ENCODE results near the gene CSH2. TPM values are rescaled to one million over a fixed set of nuclear protein-coding genes. Genes with fewer than 3 reads are reported as not detected.
"Not testable (repeated sequence)": the region's sequence is repeated elsewhere in the genome, so short reads cannot be mapped to it uniquely, and the experiment has no call there.

CSH2 gene
- total RNA-seq, 1 experiment from 2014 or later: not detected

DNA sequence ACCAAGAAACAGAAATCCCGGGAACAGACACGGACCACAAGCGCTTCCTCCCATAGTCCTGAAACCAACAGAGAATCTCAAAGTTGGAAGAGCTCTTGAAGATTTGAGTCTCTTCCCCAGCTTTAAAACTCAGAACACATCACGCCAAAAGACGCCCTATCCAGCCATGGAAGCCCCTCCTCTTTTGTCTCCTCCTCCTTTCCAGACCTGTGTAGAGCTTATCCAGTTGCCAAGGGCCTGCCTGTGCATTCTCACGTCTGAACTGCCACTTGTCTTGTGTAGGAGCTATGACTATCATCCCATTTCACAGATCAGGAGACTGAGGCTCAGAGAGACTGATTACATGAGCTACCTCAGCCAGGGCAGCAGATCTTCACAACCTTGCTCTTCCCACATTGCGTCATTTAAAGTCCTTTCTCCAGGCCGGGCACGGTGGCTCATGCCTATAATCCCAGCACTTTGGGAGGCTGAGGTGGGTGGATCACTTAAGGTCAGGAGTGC, 9.2 kb upstream of the CSH2 start:
- not testable (repeated sequence) for H3K27ac Mint-ChIP-seq; H3K9me3 Mint-ChIP-seq; H3K4me3 Mint-ChIP-seq; H3K27me3 ChIP-seq (ENCODE audit: insufficient read depth, low read length); H3K79me1 ChIP-seq (ENCODE audit: insufficient read depth, low read depth, low read length, poor library complexity, severe bottlenecking); H3T11ph ChIP-seq (ENCODE audit: low read length); H3K23me2 ChIP-seq (ENCODE audit: insufficient read length, low read depth, low read length, poor library complexity, severe bottlenecking); H3K14ac ChIP-seq (ENCODE audit: insufficient read depth, low read length); H4K91ac ChIP-seq (ENCODE audit: insufficient read length, low read depth, low read length); H3K9ac ChIP-seq (ENCODE audit: extremely low read depth, insufficient read length, low read length); H3K4ac ChIP-seq (ENCODE audit: low read depth, low read length); H3K27ac ChIP-seq (ENCODE audit: insufficient read length, low read depth, low read length); H2BK120ac ChIP-seq (ENCODE audit: low read depth, low read length, poor library complexity, severe bottlenecking); H3K27me3 Mint-ChIP-seq (ENCODE audit: low read depth); H3K56ac ChIP-seq (ENCODE audit: insufficient read length, low read depth, low read length); H2BK5ac ChIP-seq (ENCODE audit: insufficient read length, low read length); H4K8ac ChIP-seq (replicated peaks; ENCODE audit: insufficient read length, low read depth, low read length); DNase-seq; H2BK15ac ChIP-seq (ENCODE audit: low read depth, low read length); H3K9me3 ChIP-seq (ENCODE audit: control insufficient read depth, low read depth, low read length); H3K23ac ChIP-seq (ENCODE audit: insufficient read length, low read depth, low read length); H2AFZ ChIP-seq (ENCODE audit: low read length); H3K18ac ChIP-seq (ENCODE audit: insufficient read length, low read depth, low read length); H2BK12ac ChIP-seq (ENCODE audit: insufficient read length, low read depth, low read length); H4K5ac ChIP-seq (ENCODE audit: insufficient read length, low read depth, low read length); H3K79me2 ChIP-seq (ENCODE audit: insufficient read depth, low read length); H3K36me3 Mint-ChIP-seq (ENCODE audit: insufficient read depth in 1 of 3, low read depth in 3 of 3); H2AK5ac ChIP-seq (ENCODE audit: insufficient read length, low read length); H3K4me2 ChIP-seq (ENCODE audit: insufficient read depth, insufficient read length, low read length); H2BK20ac ChIP-seq (ENCODE audit: low read depth, low read length, poor library complexity, severe bottlenecking); H4K20me1 ChIP-seq (ENCODE audit: control insufficient read depth, insufficient read depth, insufficient read length); H3K4me1 ChIP-seq (ENCODE audit: insufficient read depth, low read length)
- WGBS (ENCODE audit: extremely low coverage, insufficient read length, low lambda C conversion rate): no CpG with 5 or more reads among the region's 9 CpGs
- H3K4me1 Mint-ChIP-seq: peaks cover 13 to 16% of the 10 kb centered on the region in 2 experiments

Data from H9 (cell line).